Fibroblast of lung (primary cell): ENCODE results near the gene CAMK2N2. TPM values are rescaled to one million over a fixed set of nuclear protein-coding genes. Genes with fewer than 3 reads are reported as not detected.

Source experiments
- DNase-seq, 2 donors: peaks; one replicate each; pipeline versions ENCODE4 v3.0.0 to v3.0.0-alpha.2; 2010; ENCODE audit warnings: low read depth in 2 of 2
- H2AFZ ChIP-seq: 2 replicates; pipeline ENCODE4 v1.5.1; 2012; ENCODE audit warnings: low read length, control low read depth, inconsistent platforms
- H3K27ac ChIP-seq: 2 replicates; pipeline ENCODE4 v1.5.1; 2011; ENCODE audit warnings: low read length, control low read depth; ENCODE audit not compliant: insufficient read depth
- H3K27me3 ChIP-seq: 2 replicates; pipeline ENCODE4 v1.5.1; 2011; ENCODE audit warnings: mild to moderate bottlenecking, low read length; ENCODE audit not compliant: control insufficient read depth, insufficient read depth
- H3K36me3 ChIP-seq: 2 replicates; pipeline ENCODE4 v1.5.1; 2011; ENCODE audit warnings: low read length; ENCODE audit not compliant: control insufficient read depth, insufficient read depth
- H3K4me1 ChIP-seq: 2 replicates; pipeline ENCODE4 v1.5.1; 2011; ENCODE audit warnings: low read length; ENCODE audit not compliant: control insufficient read depth, insufficient read depth; ENCODE audit errors: extremely low read depth
- H3K4me2 ChIP-seq: 2 replicates; pipeline ENCODE4 v1.5.1; 2011; ENCODE audit warnings: low read length, control low read depth; ENCODE audit not compliant: insufficient read depth; ENCODE audit errors: extremely low read depth
- H3K4me3 ChIP-seq, 4 experiments: fragments of 200-600 bp in 1 of 4; sonication (generic) in 1 of 4; replicated peaks in 1 of 4; 2 replicates each; pipeline ENCODE4 v1.5.1; 2011 to 2016; ENCODE audit warnings: low read length in 4 of 4, low read depth in 3 of 4, mild to moderate bottlenecking in 3 of 4, control low read depth in 2 of 4, inconsistent platforms in 1 of 4, mixed read lengths in 1 of 4; ENCODE audit not compliant: insufficient read depth in 1 of 4; ENCODE audit errors: control extremely low read depth in 1 of 4
- H3K79me2 ChIP-seq: 2 replicates; pipeline ENCODE4 v1.5.1; 2012; ENCODE audit warnings: mild to moderate bottlenecking, low read length, inconsistent platforms; ENCODE audit not compliant: control insufficient read depth, insufficient read depth
- H3K9ac ChIP-seq: 2 replicates; pipeline ENCODE4 v1.5.1; 2011; ENCODE audit warnings: mild to moderate bottlenecking, low read length, control low read depth; ENCODE audit not compliant: insufficient read depth
- H3K9me3 ChIP-seq: 2 replicates; pipeline ENCODE4 v1.5.1; 2012; ENCODE audit warnings: low read depth, low read length; ENCODE audit not compliant: control insufficient read depth, insufficient read depth
- H4K20me1 ChIP-seq: 2 replicates; pipeline ENCODE4 v1.5.1; 2011; ENCODE audit warnings: low read length; ENCODE audit not compliant: control insufficient read depth, insufficient read depth; ENCODE audit errors: extremely low read depth
- CTCF ChIP-seq, 2 donors: IDR thresholded peaks in 1 of 2; conservative IDR thresholded peaks in 1 of 2; 1 replicate in 1 of 2; 2 replicates in 1 of 2; pipeline ENCODE4 v1.5.1; 2011 to 2012; ENCODE audit warnings: low read length in 2 of 2, control low read depth in 1 of 2, inconsistent platforms in 1 of 2, low read depth in 1 of 2, mild to moderate bottlenecking in 1 of 2
- EZH2 ChIP-seq: IDR thresholded peaks from 2 replicates; pipeline ENCODE4 v1.5.1; 2012; ENCODE audit warnings: low read length, control low read depth, mild to moderate bottlenecking; ENCODE audit errors: missing control alignments
- polyA plus RNA-seq, 2 donors: library from polyadenylated mRNA; depleted of rRNA in 1 of 2; stranded (reverse) in 1 of 2; unstranded in 1 of 2; fragments of >200 nt; gene quantifications; 2 replicates each; pipeline ENCODE4 v1.2.1, GENCODE V29; 2011 to 2012; ENCODE audit warnings: missing spikeins in 1 of 2
- total RNA-seq: library from RNA; depleted of rRNA; stranded (reverse); fragments of >200 nt; gene quantifications from 2 replicates; pipeline ENCODE4 v1.2.1, GENCODE V29; 2014

The CAMK2N2 gene
- total and polyA plus RNA-seq, 2 donors (not counting 1 experiment from before 2014, with no cell fraction given), result under 0.01 to 0.10 TPM

- TF ChIP-seq CTCF (conservative IDR thresholded peaks at IDR 0.05 in 1 of 2, IDR thresholded peaks at IDR 0.05 in 1 of 2; ENCODE audit: low read depth in 1 of 2, low read length in 2 of 2) (no peak), EZH2 (no peak)
- H3K4me2 ChIP-seq, result no peak overlapping the region
- no peak overlapping the region for H2AFZ ChIP-seq
- no peaks in the 10 kb centered on the region for H3K79me2 ChIP-seq
- no peaks in the 10 kb centered on the region for H4K20me1 ChIP-seq
- H3K27ac ChIP-seq, result no peak overlapping the region
- H3K27me3 ChIP-seq, result no peaks in the 10 kb centered on the region
- H3K9me3 ChIP-seq, result no peaks in the 10 kb centered on the region
- H3K9ac ChIP-seq, result no peak overlapping the region
- peaks cover 7% of the 10 kb centered on the region for H3K36me3 ChIP-seq
- no peaks in the 10 kb centered on the region for H3K4me1 ChIP-seq
- no peak for DNase-seq
- H3K4me3 ChIP-seq, result no peak overlapping the region
These were observed 21.6 kb downstream of the CAMK2N2 start for GRCh38 chr3:184239708-184240107.

DNA sequence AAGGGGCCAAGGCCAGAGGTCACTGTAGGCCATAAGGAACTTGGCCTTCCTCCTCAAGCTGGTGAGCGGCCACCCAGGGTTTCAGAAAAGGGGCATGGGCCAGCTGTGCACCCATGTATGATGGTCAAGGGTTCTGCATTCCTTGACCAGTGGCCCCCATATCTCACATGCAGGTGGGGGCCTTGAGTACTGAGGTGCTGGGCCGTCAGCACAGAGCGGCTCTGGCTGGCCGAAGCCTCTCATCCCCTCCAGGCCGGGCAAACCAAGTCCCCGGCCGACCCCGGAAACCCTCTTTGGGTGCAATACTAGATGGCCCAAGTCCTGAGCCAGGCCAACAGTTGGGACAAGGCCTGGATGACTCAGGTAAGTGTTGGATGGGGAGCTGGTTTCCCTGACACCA is 22.1 kb downstream of the CAMK2N2 start:
- H3K27me3 ChIP-seq, result no peaks in the 10 kb centered on the region
- H3K27ac ChIP-seq, result no peak overlapping the region
- no peaks in the 10 kb centered on the region for H3K79me2 ChIP-seq
- H3K36me3 ChIP-seq, result peaks cover 5% of the 10 kb centered on the region
- no peaks in the 10 kb centered on the region for H3K9me3 ChIP-seq
- DNase-seq, result no peak
- no peaks in the 10 kb centered on the region for H4K20me1 ChIP-seq
- no peak overlapping the region for H3K4me3 ChIP-seq
- TF ChIP-seq CTCF (conservative IDR thresholded peaks at IDR 0.05 in 1 of 2, IDR thresholded peaks at IDR 0.05 in 1 of 2; ENCODE audit: low read depth in 1 of 2, low read length in 2 of 2), result no peak
- no peak for TF ChIP-seq EZH2
- H3K4me1 ChIP-seq, result peaks cover under 1% of the 10 kb centered on the region
- H2AFZ ChIP-seq, result no peak overlapping the region
- H3K4me2 ChIP-seq, result no peak overlapping the region
- no peak overlapping the region for H3K9ac ChIP-seq

DNA sequence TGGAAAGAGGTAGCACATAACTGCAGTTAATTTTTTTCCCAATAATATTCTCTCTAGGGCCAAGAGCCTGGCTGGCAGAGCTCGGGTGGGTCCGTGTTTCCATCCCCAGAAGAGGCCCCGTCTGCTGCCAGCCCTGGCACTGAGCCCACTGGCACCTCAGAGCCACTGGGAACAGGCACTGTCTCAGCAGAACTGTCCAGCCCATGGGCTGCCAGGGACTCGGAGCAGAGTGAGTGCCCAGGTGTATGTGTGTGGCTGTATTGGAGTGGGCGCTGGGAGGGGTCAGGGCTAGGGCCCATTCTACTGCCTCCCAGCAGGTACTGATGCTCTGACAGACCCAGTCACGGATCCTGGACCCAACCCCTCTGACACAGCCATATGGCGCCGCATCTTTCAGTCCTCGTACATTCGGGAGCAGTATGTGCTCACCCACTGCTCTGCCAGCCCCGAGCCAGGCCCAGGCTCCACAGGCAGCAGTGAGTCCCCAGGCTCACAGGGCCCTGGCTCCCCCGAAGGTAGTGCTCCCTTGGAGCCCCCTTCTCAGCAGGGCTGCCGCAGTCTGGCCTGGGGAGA is 23.0 kb downstream of the CAMK2N2 start:
- Histone ChIP-seq H3K9ac (no peak overlapping the region), H3K4me3 (no peak overlapping the region), H3K36me3 (peaks cover 1% of the 10 kb centered on the region), H3K27me3 (no peaks in the 10 kb centered on the region), H3K27ac (no peak overlapping the region), H3K4me2 (no peak overlapping the region), H3K9me3 (no peaks in the 10 kb centered on the region), H2AFZ (no peak overlapping the region), H3K79me2 (no peaks in the 10 kb centered on the region), H3K4me1 (peaks cover 2% of the 10 kb centered on the region), H4K20me1 (no peaks in the 10 kb centered on the region)
- DNase-seq, result no peak
- TF ChIP-seq CTCF (conservative IDR thresholded peaks at IDR 0.05 in 1 of 2, IDR thresholded peaks at IDR 0.05 in 1 of 2; ENCODE audit: low read depth in 1 of 2, low read length in 2 of 2) (no peak), EZH2 (no peak)
